T-helper 1 cell treated with Interleukin-12 subunit alpha and Interleukin-12 subunit beta and Interleukin-4 antibody, amounts not matched to agents 30 μg/mL and 1 μg/mL, for 36 hours (primary cell): ENCODE data around the gene OVOL3.
"Not testable (repeated sequence)": the region's sequence is repeated elsewhere in the genome, so short reads cannot be mapped to it uniquely, and the experiment has no call there.

ENCODE experiments used
- H3K27ac Mint-ChIP-seq: one replicate; pipeline ENCODE4 v1.8.0; 2021; ENCODE audit warnings: mild to moderate bottlenecking, mixed read lengths
- H3K27me3 Mint-ChIP-seq: one replicate; pipeline ENCODE4 v1.8.0; 2021; ENCODE audit warnings: low read depth, mixed read lengths
- H3K36me3 Mint-ChIP-seq: one replicate; pipeline ENCODE4 v1.8.0; 2021; ENCODE audit warnings: low read depth, mixed read lengths
- H3K4me1 Mint-ChIP-seq: one replicate; pipeline ENCODE4 v1.8.0; 2021; ENCODE audit warnings: low read depth, mixed read lengths
- H3K4me3 Mint-ChIP-seq: one replicate; pipeline ENCODE4 v1.8.0; 2021; ENCODE audit warnings: mild to moderate bottlenecking, moderate library complexity, mixed read lengths
- H3K9me3 Mint-ChIP-seq: one replicate; pipeline ENCODE4 v1.8.0; 2021; ENCODE audit warnings: mixed read lengths

The OVOL3 gene

DNA sequence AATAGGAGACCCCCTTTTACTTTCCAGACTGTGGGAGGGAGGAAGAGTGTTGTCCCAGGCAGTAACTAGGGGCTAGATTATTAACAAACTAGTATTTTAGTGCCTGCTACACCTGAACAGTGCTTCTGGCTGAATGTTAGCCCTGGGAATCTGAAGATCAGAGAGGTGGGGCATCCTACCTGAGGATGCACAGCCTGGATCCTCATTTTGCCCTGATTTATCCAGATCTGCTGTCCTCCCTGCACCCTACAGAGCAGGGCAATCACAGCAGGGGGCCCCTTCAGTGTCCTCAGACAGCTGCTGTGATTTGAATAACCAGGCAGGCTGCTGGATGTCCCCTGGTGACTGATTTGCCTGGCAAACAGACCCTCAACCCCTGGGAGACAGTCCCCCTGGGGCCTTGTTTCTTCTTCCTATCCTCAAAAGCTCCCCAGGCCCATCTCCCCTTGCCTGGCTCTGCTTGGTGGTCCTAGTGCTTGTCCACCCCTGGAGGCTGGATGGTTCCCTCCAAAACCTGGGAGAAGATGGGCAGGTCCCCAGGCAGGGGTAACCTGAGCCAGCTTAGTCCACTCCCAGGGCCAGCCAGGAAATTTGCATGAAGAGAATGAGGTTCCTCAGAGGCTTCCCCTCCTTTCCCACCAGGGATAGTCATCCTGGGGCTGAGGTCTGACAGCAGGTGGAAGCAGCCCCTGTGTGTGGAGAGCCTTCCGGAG lies at the start of gene OVOL3:
TSS of gene OVOL3 (plus strand) at position 657 of the 713 bp plus-strand sequence. CDS start 60 bp downstream, outside the sequence.
- Mint-ChIP-seq H3K4me1 (peaks cover 18% of the 10 kb centered on the region), H3K9me3 (no peaks in the 10 kb centered on the region), H3K4me3 (peak within 1 kb of the TSS; percentile 21), H3K36me3 (peaks cover 21% of the 10 kb centered on the region), H3K27ac (no peak within 1 kb of the TSS), H3K27me3 (peaks cover 5% of the 10 kb centered on the region)

DNA sequence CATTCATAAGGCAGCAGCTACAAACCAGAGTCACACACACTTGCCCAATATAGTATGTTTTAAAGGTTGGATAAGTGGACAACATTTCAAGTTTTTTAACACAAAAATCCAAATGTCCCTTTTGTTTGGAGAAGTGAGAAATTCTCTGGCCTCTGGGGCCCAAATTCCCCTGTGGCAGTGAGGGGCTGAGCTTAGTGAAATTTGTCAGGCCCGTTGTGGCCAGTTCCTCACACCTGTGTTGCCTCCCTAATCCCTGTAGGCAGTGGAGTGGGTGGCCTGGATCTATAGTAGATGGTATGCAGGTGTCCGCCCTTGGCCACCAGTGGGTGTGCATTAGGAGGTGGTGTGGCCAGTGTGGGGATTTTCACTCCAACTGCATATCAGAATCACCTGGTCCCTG lies 49.6 kb upstream of the OVOL3 start:
- Mint-ChIP-seq H3K27me3 (no peaks in the 10 kb centered on the region), H3K4me1 (peaks cover 10% of the 10 kb centered on the region), H3K4me3 (no peak overlapping the region), H3K9me3 (no peaks in the 10 kb centered on the region), H3K36me3 (peaks cover 23% of the 10 kb centered on the region), H3K27ac (no peak overlapping the region)

DNA sequence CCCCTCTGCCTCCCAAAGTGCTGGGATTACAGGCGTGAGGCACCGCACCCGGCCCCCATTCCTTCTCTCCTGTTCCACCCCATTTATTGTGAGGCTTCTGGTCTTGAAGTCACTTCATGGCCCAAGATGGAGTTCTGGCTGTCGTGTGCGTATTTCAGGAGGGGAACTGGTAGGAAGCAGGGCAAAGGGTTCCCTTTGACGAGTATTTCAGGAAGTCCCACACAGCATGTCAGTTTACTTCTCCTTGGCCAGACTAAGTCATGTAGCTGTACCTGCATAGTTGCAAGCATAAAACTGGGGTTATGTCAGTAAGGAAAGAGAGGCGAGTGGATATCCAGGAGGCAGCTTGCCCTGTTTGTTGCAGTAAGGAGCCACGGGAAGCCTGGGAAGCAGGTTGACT lies 46.1 kb upstream of the OVOL3 start:
- Mint-ChIP-seq H3K27me3 (no peaks in the 10 kb centered on the region), H3K9me3 (no peaks in the 10 kb centered on the region), H3K36me3 (peaks cover 29% of the 10 kb centered on the region), H3K27ac (no peak overlapping the region), H3K4me1 (no peaks in the 10 kb centered on the region), H3K4me3 (no peak overlapping the region)

GRCh38 chr19:36067681-36068080 lies 43.3 kb upstream of the OVOL3 start:
- Mint-ChIP-seq H3K4me3 (no peak overlapping the region), H3K36me3 (peaks cover 35% of the 10 kb centered on the region)

GRCh38 chr19:36068810-36069499 lies 42.0 kb upstream of the OVOL3 start:
- not testable (repeated sequence) for H3K27ac Mint-ChIP-seq, H3K4me3 Mint-ChIP-seq, H3K9me3 Mint-ChIP-seq, H3K27me3 Mint-ChIP-seq, H3K4me1 Mint-ChIP-seq
- peaks cover 34% of the 10 kb centered on the region for H3K36me3 Mint-ChIP-seq

More at GRCh38 chr19:36067681-36068080, 43.3 kb upstream of the OVOL3 start:
- H3K27me3 Mint-ChIP-seq = no peaks in the 10 kb centered on the region
- no peaks in the 10 kb centered on the region for H3K4me1 Mint-ChIP-seq
- no peaks in the 10 kb centered on the region for H3K9me3 Mint-ChIP-seq
- no peak overlapping the region for H3K27ac Mint-ChIP-seq

DNA sequence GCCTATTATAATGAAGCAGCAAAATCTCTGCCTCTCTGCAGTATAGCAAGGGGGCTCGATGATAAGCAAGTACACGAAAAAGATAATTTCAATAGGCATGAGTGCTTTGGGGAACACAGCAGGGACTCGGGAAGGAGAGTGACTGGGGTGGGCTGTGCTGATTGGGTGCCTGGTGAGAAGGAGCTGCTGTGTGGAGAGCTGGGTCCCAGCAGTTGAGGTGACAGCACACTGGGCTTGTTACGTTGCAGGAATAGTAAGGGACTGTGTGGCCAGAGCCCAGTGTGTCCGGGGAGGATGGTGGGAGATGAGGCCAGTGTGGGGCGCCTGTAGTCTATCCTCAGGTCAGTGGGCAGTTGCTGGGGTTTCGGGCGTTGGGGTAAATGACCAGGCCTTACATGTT lies 38.9 kb upstream of the OVOL3 start:
- H3K4me3 Mint-ChIP-seq = no peak overlapping the region
- no peaks in the 10 kb centered on the region for H3K9me3 Mint-ChIP-seq
- H3K4me1 Mint-ChIP-seq = no peaks in the 10 kb centered on the region
- H3K36me3 Mint-ChIP-seq = peaks cover 30% of the 10 kb centered on the region
- H3K27ac Mint-ChIP-seq = no peak overlapping the region
- H3K27me3 Mint-ChIP-seq = no peaks in the 10 kb centered on the region

DNA sequence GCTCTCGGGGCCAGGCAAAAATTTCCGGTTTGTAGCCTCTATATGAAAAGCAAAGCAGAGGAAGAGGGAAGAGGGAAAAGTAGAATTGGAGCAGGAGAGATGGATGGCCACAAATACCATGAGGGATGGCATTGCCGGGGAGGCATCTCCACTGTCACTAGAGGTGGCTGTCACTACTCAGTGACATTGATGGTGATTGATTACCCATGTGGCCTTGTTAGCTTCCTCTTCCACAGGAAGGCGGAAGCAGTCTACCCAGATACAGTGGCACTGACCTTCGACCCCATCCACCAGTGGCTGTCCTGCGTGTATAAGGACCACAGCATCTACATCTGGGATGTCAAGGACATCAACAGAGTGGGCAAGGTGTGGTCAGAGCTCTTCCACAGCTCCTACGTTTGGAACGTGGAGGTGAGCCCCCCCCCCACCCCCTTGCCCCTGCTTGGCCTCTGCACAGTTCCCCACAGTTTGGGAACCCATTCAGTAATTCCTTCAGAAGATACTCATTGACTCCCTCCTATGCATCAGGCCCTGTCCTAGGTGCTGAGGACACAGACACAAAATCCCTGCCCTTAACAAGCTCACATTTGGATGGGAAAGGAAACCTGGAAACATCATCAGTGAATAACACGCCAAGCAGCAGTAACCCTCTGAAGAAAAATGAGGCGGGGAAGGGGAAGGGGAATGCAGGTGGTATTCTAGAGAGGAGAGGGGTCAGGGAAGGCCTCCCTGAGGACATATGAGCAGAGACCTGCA lies 37.6 kb upstream of the OVOL3 start:
- H3K4me3 Mint-ChIP-seq = no peak overlapping the region
- H3K36me3 Mint-ChIP-seq = peaks cover 27% of the 10 kb centered on the region
- no peaks in the 10 kb centered on the region for H3K4me1 Mint-ChIP-seq
- H3K27me3 Mint-ChIP-seq = no peaks in the 10 kb centered on the region
- H3K9me3 Mint-ChIP-seq = no peaks in the 10 kb centered on the region
- H3K27ac Mint-ChIP-seq = no peak overlapping the region

- Mint-ChIP-seq H3K4me1 (no peaks in the 10 kb centered on the region), H3K27ac (no peak overlapping the region), H3K36me3 (peaks cover 46% of the 10 kb centered on the region), H3K9me3 (no peaks in the 10 kb centered on the region), H3K4me3 (no peak overlapping the region), H3K27me3 (no peaks in the 10 kb centered on the region)
These were observed 31.5 kb upstream of the OVOL3 start for GRCh38 chr19:36079389-36079945.

DNA sequence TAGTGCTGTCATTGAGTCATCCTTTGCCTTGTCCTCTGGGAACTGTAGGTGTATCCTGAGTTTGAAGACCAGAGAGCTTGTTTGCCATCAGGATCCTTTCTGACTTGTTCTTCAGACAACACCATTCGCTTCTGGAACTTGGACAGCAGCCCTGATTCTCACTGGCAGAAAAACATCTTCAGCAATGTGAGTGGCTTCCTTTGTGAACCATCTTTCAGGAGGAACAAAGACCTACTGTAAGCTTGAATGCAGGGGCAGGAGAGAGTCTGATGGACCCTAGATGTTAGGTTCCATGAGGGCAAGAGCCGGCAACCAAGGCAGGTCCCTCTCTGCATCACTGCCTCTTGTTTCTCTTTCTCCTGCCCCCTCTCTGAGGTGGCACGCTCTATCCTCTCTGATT lies 29.6 kb upstream of the OVOL3 start:
- Mint-ChIP-seq H3K27ac (no peak overlapping the region), H3K27me3 (no peaks in the 10 kb centered on the region), H3K36me3 (peaks cover 42% of the 10 kb centered on the region), H3K4me1 (no peaks in the 10 kb centered on the region), H3K9me3 (no peaks in the 10 kb centered on the region), H3K4me3 (no peak overlapping the region)

DNA sequence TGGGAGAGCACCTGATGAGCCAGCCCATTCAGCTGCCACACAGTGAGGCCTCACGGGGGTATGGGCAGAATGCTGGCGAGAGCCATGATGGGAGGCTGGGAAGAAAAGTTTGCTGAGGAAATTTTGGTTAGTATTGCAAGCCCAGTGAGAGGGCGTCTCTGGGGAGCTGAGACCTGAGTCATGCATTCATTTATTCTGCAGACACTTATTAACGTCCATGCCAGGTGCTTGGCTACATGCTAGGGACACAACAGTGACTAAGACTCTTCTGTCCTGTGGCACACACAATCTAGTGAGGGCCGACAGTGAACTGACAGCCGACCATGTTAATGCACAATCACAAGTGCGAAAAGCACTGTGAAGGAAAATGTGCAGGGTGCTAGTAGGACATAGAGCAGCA lies 29.0 kb upstream of the OVOL3 start:
- peaks cover 42% of the 10 kb centered on the region for H3K36me3 Mint-ChIP-seq
- H3K4me1 Mint-ChIP-seq = no peaks in the 10 kb centered on the region
- no peaks in the 10 kb centered on the region for H3K27me3 Mint-ChIP-seq
- H3K4me3 Mint-ChIP-seq = no peak overlapping the region
- H3K27ac Mint-ChIP-seq = no peak overlapping the region
- H3K9me3 Mint-ChIP-seq = no peaks in the 10 kb centered on the region

DNA sequence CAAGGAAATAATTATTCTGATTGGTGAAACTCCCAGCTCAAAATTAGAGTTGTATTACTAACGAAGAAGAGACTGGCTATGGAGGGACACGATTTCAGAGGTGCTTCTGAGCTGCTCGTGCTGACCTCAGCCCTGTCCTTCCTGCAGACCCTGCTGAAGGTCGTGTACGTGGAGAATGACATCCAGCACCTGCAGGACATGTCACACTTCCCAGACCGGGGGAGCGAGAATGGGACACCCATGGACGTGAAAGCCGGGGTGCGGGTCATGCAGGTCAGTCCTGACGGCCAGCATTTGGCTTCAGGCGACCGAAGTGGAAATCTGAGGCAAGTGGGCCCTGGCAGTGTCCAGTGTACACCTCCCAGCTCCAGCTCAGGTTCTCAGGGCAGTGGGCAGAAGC lies 28.0 kb upstream of the OVOL3 start:
- no peak overlapping the region for H3K4me3 Mint-ChIP-seq
- H3K4me1 Mint-ChIP-seq = no peaks in the 10 kb centered on the region
- H3K36me3 Mint-ChIP-seq = peaks cover 38% of the 10 kb centered on the region
- H3K27me3 Mint-ChIP-seq = no peaks in the 10 kb centered on the region
- no peak overlapping the region for H3K27ac Mint-ChIP-seq
- no peaks in the 10 kb centered on the region for H3K9me3 Mint-ChIP-seq

- Mint-ChIP-seq H3K4me1 (no peaks in the 10 kb centered on the region), H3K27ac (no peak overlapping the region), H3K4me3 (no peak overlapping the region), H3K9me3 (no peaks in the 10 kb centered on the region), H3K36me3 (peaks cover 42% of the 10 kb centered on the region), H3K27me3 (no peaks in the 10 kb centered on the region)
These were observed 26.5 kb upstream of the OVOL3 start for GRCh38 chr19:36084231-36085009.

- Mint-ChIP-seq H3K27me3 (no peaks in the 10 kb centered on the region), H3K9me3 (no peaks in the 10 kb centered on the region), H3K36me3 (peaks cover 39% of the 10 kb centered on the region), H3K4me1 (no peaks in the 10 kb centered on the region), H3K4me3 (no peak overlapping the region), H3K27ac (no peak overlapping the region)
These were observed 24.6 kb upstream of the OVOL3 start for GRCh38 chr19:36086326-36086725.

GRCh38 chr19:36089847-36090246 lies 21.1 kb upstream of the OVOL3 start:
- Mint-ChIP-seq H3K4me1 (peaks cover 8% of the 10 kb centered on the region), H3K27ac (no peak overlapping the region), H3K36me3 (peaks cover 26% of the 10 kb centered on the region), H3K9me3 (no peaks in the 10 kb centered on the region), H3K4me3 (no peak overlapping the region), H3K27me3 (no peaks in the 10 kb centered on the region)
